GM12878 (cell line): ENCODE measurements around the gene SLC2A5. TPM values are rescaled to one million over a fixed set of nuclear protein-coding genes. Genes with fewer than 3 reads are reported as not detected.

ENCODE experiments used
- ATAC-seq: fragments of 200-7000 bp; cut with Tn5 transposase; 3 replicates; pipeline ENCODE4 v1.9.1; 2020; ENCODE audit warnings: mild to moderate bottlenecking, moderate library complexity
- BruUV-seq: library from RNA; stranded (reverse); fragments of 400-500 nt; replicated peaks from 2 replicates; lab custom pipeline; 2021; lab: Mats Ljungman, UMichigan
- CTCF ChIA-PET: fragments of 300-600 bp; sonication (Branson Sonifier 250); formaldehyde crosslinking; extraction: SDS; loops from one replicate; lab custom pipeline; 2021; ENCODE audit warnings: inconsistent platforms; lab: Yijun Ruan, JAX
- POLR2A ChIA-PET: fragments of 350-600 bp; formaldehyde crosslinking; extraction: SDS; loops from one replicate; lab custom pipeline; 2021; ENCODE audit warnings: inconsistent platforms; lab: Charles Lee
- RAD21 ChIA-PET: fragments of 300-600 bp; sonication (Branson Sonifier 250); formaldehyde crosslinking; loops from one replicate; lab custom pipeline; 2023; ENCODE audit warnings: antibody characterized with exemption; ENCODE audit not compliant: unreplicated experiment; lab: Charles Lee
- SMC1A ChIA-PET: fragments of 300-600 bp; sonication (Branson Sonifier 250); formaldehyde crosslinking; loops from one replicate; lab custom pipeline; 2023; ENCODE audit not compliant: unreplicated experiment, uncharacterized antibody; lab: Charles Lee
- DNase-seq: peaks from one replicate; pipeline ENCODE4 v3.0.0-alpha.2; 2011; ENCODE audit warnings: low read depth, low spot score
- FAIRE-seq: peaks from 3 replicates; lab custom pipeline; 2011; peaks lifted over from hg19 to GRCh38; lab: Jason Lieb, UNC
- H2AFZ ChIP-seq: 2 replicates; pipeline ENCODE4 v1.6.0; 2011; ENCODE audit warnings: low read depth, low read length, control low read depth; ENCODE audit not compliant: control insufficient read depth
- H3K27ac ChIP-seq: 2 replicates; pipeline ENCODE4 v1.5.1; 2011; ENCODE audit warnings: control low read depth; ENCODE audit not compliant: control insufficient read depth, insufficient read depth
- H3K27me3 ChIP-seq, 2 experiments: replicated peaks in 1 of 2; 2 replicates each; pipeline versions ENCODE4 v1.6.0 to v1.6.1; 2011; ENCODE audit warnings: low read length in 1 of 2; ENCODE audit not compliant: control insufficient read depth in 2 of 2, insufficient read depth in 2 of 2
- H3K36me3 ChIP-seq, 2 experiments: 2 replicates each; pipeline ENCODE4 v1.5.1; 2011; ENCODE audit warnings: low read length in 1 of 2; ENCODE audit not compliant: control insufficient read depth in 2 of 2, insufficient read depth in 2 of 2
- H3K4me1 ChIP-seq: 2 replicates; pipeline ENCODE4 v1.6.1; 2011; ENCODE audit warnings: mild to moderate bottlenecking, low read length, moderate library complexity, mixed read lengths; ENCODE audit not compliant: control insufficient read depth, insufficient read depth
- H3K4me2 ChIP-seq: 2 replicates; pipeline ENCODE4 v1.6.0; 2011; ENCODE audit warnings: control low read depth; ENCODE audit not compliant: control insufficient read depth, insufficient read depth
- H3K4me3 ChIP-seq: fragments of 200-600 bp; sonication (generic); 2 replicates; pipeline ENCODE4 v1.5.1; 2016
- H3K79me2 ChIP-seq: 2 replicates; pipeline ENCODE4 v1.6.0; 2011; ENCODE audit warnings: low read length; ENCODE audit not compliant: control insufficient read depth, insufficient read depth
- H3K9ac ChIP-seq: 2 replicates; pipeline ENCODE4 v1.8.0; 2011; ENCODE audit warnings: low read length, control low read depth, mixed read lengths; ENCODE audit not compliant: control insufficient read depth, insufficient read depth
- H3K9me3 ChIP-seq: replicated peaks from 3 replicates; pipeline ENCODE4 v1.5.1; 2011; ENCODE audit warnings: mild to moderate bottlenecking, low read length; ENCODE audit not compliant: control insufficient read depth, insufficient read depth
- H4K20me1 ChIP-seq: 2 replicates; pipeline ENCODE4 v1.6.0; 2011; ENCODE audit not compliant: control insufficient read depth, insufficient read depth
- CHD4 ChIP-seq: fragments of 200-600 bp; sonication (generic); IDR thresholded peaks from 2 replicates; pipeline ENCODE4 v1.6.1; 2016; ENCODE audit warnings: mild to moderate bottlenecking
- CREM ChIP-seq: IDR thresholded peaks from 2 replicates; pipeline ENCODE4 v1.6.1; 2014; ENCODE audit warnings: antibody characterized with exemption, low read depth
- ETV6 ChIP-seq, 2 experiments: fragments of 450-650 bp in 1 of 2; IDR thresholded peaks in 1 of 2; conservative IDR thresholded peaks in 1 of 2; 2 replicates each; pipeline ENCODE4 v1.6.1; 2014; ENCODE audit warnings: antibody characterized with exemption in 1 of 2, borderline replicate concordance in 1 of 2, low read depth in 1 of 2, mild to moderate bottlenecking in 1 of 2, moderate library complexity in 1 of 2
- NBN ChIP-seq: fragments of 450-650 bp; IDR thresholded peaks from 2 replicates; pipeline ENCODE4 v1.6.1; 2016
- NR2F1 ChIP-seq: fragments of 450-650 bp; conservative IDR thresholded peaks from 2 replicates; pipeline ENCODE4 v1.6.1; 2017; ENCODE audit warnings: mild to moderate bottlenecking
- RAD21 ChIP-seq: IDR thresholded peaks from 2 replicates; pipeline ENCODE4 v1.6.1; 2011; ENCODE audit warnings: mild to moderate bottlenecking, low read depth, low read length, moderate library complexity; ENCODE audit not compliant: insufficient read depth
- SMC3 ChIP-seq: IDR thresholded peaks from 2 replicates; pipeline ENCODE4 v1.6.1; 2011; ENCODE audit warnings: low read length, improper control_type of control experiment, borderline replicate concordance
- STAT1 ChIP-seq: fragments of 450-650 bp; conservative IDR thresholded peaks from 2 replicates; pipeline ENCODE4 v1.6.1; 2014; ENCODE audit warnings: antibody characterized with exemption, mild to moderate bottlenecking
- YY1 ChIP-seq: IDR thresholded peaks from 2 replicates; pipeline ENCODE4 v1.6.1; 2011; ENCODE audit warnings: low read depth, mild to moderate bottlenecking, low read length
- ZNF24 ChIP-seq: fragments of 450-650 bp; IDR thresholded peaks from 2 replicates; pipeline ENCODE4 v1.6.1; 2017; ENCODE audit warnings: antibody characterized with exemption, mild to moderate bottlenecking
- WGBS: methylation state at CpG from one replicate; pipeline ENCODE4 v1.1.6; 2016; ENCODE audit warnings: low lambda C conversion rate; ENCODE audit not compliant: insufficient replicate concordance, insufficient coverage; ENCODE audit errors: missing lambda C conversion rate; 5-methylcytosine and 5-hydroxymethylcytosine counted together
- in situ Hi-C: fragments of 300-500 bp; cut with MboI; formaldehyde crosslinking; loops from 9 replicates; pipeline ENCODE4 v1.14.3; 2018; ENCODE audit warnings: mixed read lengths
- intact Hi-C: fragments of 100-400 bp; cut with micrococcal nuclease; formaldehyde crosslinking; loops from one replicate; pipeline ENCODE4 v1.14.2; 2022; ENCODE audit not compliant: unreplicated experiment
- polyA plus RNA-seq, 11 experiments: library from polyadenylated mRNA; depleted of rRNA in 4 of 11; unstranded in 6 of 11; stranded (reverse) in 5 of 11; fragments of >200 nt; fragmentation: Nextera tagmentation in 4 of 11; fragmentation: Illumina TruSeq in 1 of 11; extraction: Ambion mirVana in 4 of 11; extraction: Trizol in 1 of 11; gene quantifications; 1 replicate in 1 of 11; 2 replicates in 10 of 11; pipeline versions ENCODE4 v1.2.1 to v1.2.3, GENCODE V29; 2011 to 2016; ENCODE audit warnings: inconsistent platforms in 2 of 11, missing spikeins in 2 of 11, low read depth in 1 of 11
- total RNA-seq, 4 experiments: library from RNA; depleted of rRNA in 3 of 4; stranded (reverse); fragments of >200 nt in 3 of 4; fragmentation: Illumina TruSeq in 1 of 4; extraction: Trizol in 1 of 4; gene quantifications; 2 replicates each; pipeline versions ENCODE4 v1.2.1 to v1.2.3, GENCODE V29; 2013 to 2021
- TF ChIP-seq, protein P1 (sequence below): fragments of 450-650 bp; IDR thresholded peaks from 2 replicates; pipeline ENCODE4 v1.6.1; 2018; ENCODE audit warnings: mild to moderate bottlenecking, low read depth, moderate library complexity; ENCODE audit not compliant: partially characterized antibody
- TF ChIP-seq, protein P2 (sequence below): IDR thresholded peaks from 2 replicates; pipeline ENCODE4 v1.6.1; 2011; ENCODE audit warnings: low read depth, mild to moderate bottlenecking, low read length, moderate library complexity, borderline replicate concordance; ENCODE audit errors: extremely low read depth

The SLC2A5 gene
- total and polyA plus RNA-seq, 10 of the 15 experiments (the other 5 are each of a cell fraction or from before 2014, with no cell fraction given), result 4.5 to 76.6 (median 23.9) TPM

- ChIA-PET SMC1A (interaction anchor here (1.6 kb wide), 1 partner anchor 71 kb away, joined by 8 read pairs; no protein-coding TSS in a partner anchor), POLR2A (no interaction called here), CTCF (interaction anchor here (1.0 to 3.2 kb wide), 12 partner anchors 8 to 140 kb away, joined by 3 to 37 read pairs (median 7); no protein-coding TSS in a partner anchor), RAD21 (interaction anchor here (1.6 to 2.4 kb wide), 4 partner anchors 16 to 113 kb away, joined by 6 to 10 read pairs (median 6); no protein-coding TSS in a partner anchor)
- Histone ChIP-seq H3K4me2 (no peak overlapping the region), H3K9ac (no peak overlapping the region), H2AFZ (no peak overlapping the region), H3K4me1 (no peaks in the 10 kb centered on the region), H3K9me3 (no peaks in the 10 kb centered on the region; the same call in 2 of the 3 replicates), H3K79me2 (no peaks in the 10 kb centered on the region), H3K27me3 (no peaks in the 10 kb centered on the region), H3K27ac (no peak overlapping the region), H3K36me3 (no peaks in the 10 kb centered on the region), H4K20me1 (no peaks in the 10 kb centered on the region), H3K4me3 (no peak overlapping the region)
- BruUV-seq, result no TSS peak
- TF ChIP-seq ZNF24 (no peak), CHD4 (no peak), STAT1 (no peak)
- intact Hi-C loops, result loop anchor here (1.0 to 5.0 kb wide), 3 partner anchors 25 to 126 kb away; no protein-coding TSS in a partner anchor
- DNase-seq (no peak), FAIRE-seq (no peak), ATAC-seq (no peak)
- WGBS, result 32% methylated on average over 13 of the region's 13 CpGs
- in situ Hi-C loops, result loop anchor here (5.0 kb wide), 1 partner anchor 71 kb away; no protein-coding TSS in a partner anchor
Measured at GRCh38 chr1:8988618-8988967, 80.8 kb downstream of the SLC2A5 start.

GRCh38 chr1:8987881-8988617 is 81.4 kb downstream of the SLC2A5 start:
- H3K27ac ChIP-seq, result no peak overlapping the region
- H3K9me3 ChIP-seq, result no peaks in the 10 kb centered on the region; the same call in 2 of the 3 replicates
- WGBS, result 15% methylated on average over 9 of the region's 9 CpGs
- H4K20me1 ChIP-seq, result no peaks in the 10 kb centered on the region
- ChIA-PET RAD21 (interaction anchor here (1.2 to 2.4 kb wide), 4 partner anchors 17 to 144 kb away, joined by 3 to 10 read pairs (median 5); no protein-coding TSS in a partner anchor), CTCF (interaction anchor here (1.0 to 3.5 kb wide), 15 partner anchors 13 to 426 kb away, joined by 3 to 37 read pairs (median 5); no protein-coding TSS in a partner anchor), SMC1A (interaction anchor here (0.9 to 1.9 kb wide), 4 partner anchors 17 to 123 kb away, joined by 3 to 14 read pairs (median 7); no protein-coding TSS in a partner anchor), POLR2A (no interaction called here)
- intact Hi-C loops (loop anchor here (1.0 to 5.0 kb wide), 3 partner anchors 25 to 126 kb away; no protein-coding TSS in a partner anchor), in situ Hi-C loops (loop anchor here (5.0 kb wide), 1 partner anchor 71 kb away; no protein-coding TSS in a partner anchor)
- H3K79me2 ChIP-seq, result no peaks in the 10 kb centered on the region
- H3K27me3 ChIP-seq, result no peaks in the 10 kb centered on the region
- FAIRE-seq, result peak; percentile 85
- no peak for DNase-seq
- no peak overlapping the region for H3K9ac ChIP-seq
- H3K4me3 ChIP-seq, result no peak overlapping the region
- H2AFZ ChIP-seq, result peak overlapping the region; percentile 49
- ATAC-seq, result peak; percentile 92
- no peak overlapping the region for H3K4me2 ChIP-seq
- no peaks in the 10 kb centered on the region for H3K4me1 ChIP-seq
- no peaks in the 10 kb centered on the region for H3K36me3 ChIP-seq
- no TSS peak for BruUV-seq
- TF ChIP-seq RAD21 (peak; percentile 80), YY1 (peak; percentile 43; the same call in 1 of the 2 replicates), SMC3 (peak; percentile 80), ETV6 (conservative IDR thresholded peaks at IDR 0.05 in 1 of 2, IDR thresholded peaks at IDR 0.05 in 1 of 2; ENCODE audit: borderline replicate concordance in 1 of 2, low read depth in 1 of 2) (no peak), NR2F1 (no peak), NBN (no peak), CREM (no peak)
- TF ChIP-seq, protein P1, sequence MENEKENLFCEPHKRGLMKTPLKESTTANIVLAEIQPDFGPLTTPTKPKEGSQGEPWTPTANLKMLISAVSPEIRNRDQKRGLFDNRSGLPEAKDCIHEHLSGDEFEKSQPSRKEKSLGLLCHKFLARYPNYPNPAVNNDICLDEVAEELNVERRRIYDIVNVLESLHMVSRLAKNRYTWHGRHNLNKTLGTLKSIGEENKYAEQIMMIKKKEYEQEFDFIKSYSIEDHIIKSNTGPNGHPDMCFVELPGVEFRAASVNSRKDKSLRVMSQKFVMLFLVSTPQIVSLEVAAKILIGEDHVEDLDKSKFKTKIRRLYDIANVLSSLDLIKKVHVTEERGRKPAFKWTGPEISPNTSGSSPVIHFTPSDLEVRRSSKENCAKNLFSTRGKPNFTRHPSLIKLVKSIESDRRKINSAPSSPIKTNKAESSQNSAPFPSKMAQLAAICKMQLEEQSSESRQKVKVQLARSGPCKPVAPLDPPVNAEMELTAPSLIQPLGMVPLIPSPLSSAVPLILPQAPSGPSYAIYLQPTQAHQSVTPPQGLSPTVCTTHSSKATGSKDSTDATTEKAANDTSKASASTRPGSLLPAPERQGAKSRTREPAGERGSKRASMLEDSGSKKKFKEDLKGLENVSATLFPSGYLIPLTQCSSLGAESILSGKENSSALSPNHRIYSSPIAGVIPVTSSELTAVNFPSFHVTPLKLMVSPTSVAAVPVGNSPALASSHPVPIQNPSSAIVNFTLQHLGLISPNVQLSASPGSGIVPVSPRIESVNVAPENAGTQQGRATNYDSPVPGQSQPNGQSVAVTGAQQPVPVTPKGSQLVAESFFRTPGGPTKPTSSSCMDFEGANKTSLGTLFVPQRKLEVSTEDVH, result no peak
- TF ChIP-seq, protein P2, sequence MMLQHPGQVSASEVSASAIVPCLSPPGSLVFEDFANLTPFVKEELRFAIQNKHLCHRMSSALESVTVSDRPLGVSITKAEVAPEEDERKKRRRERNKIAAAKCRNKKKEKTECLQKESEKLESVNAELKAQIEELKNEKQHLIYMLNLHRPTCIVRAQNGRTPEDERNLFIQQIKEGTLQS, result no peak
